ENCODE measurements around the gene GBP7. TPM values are rescaled to one million over a fixed set of nuclear protein-coding genes. Genes with fewer than 3 reads are reported as not detected.
"Not testable (repeated sequence)": the region's sequence is repeated elsewhere in the genome, so short reads cannot be mapped to it uniquely, and the experiment has no call there.

GBP7 gene, protein sequence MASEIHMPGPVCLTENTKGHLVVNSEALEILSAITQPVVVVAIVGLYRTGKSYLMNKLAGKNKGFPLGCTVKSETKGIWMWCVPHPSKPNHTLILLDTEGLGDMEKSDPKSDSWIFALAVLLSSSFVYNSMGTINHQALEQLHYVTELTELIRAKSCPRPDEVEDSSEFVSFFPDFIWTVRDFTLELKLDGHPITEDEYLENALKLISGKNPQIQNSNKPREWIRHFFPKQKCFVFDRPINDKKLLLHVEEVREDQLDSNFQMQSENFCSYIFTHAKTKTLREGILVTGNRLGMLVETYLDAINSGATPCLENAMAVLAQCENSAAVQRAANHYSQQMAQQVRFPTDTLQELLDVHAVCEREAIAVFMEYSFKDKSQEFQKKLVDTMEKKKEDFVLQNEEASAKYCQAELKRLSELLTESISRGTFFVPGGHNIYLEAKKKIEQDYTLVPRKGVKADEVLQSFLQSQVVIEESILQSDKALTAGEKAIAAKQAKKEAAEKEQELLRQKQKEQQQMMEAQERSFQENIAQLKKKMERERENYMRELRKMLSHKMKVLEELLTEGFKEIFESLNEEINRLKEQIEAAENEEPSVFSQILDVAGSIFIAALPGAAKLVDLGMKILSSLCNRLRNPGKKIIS
- not detected in 2 replicates for polyA plus RNA-seq (2014; cell fraction: cytosol; rRNA removed)
- not detected in 2 replicates for polyA plus RNA-seq (2014; cell fraction: nucleus; rRNA removed)

DNA sequence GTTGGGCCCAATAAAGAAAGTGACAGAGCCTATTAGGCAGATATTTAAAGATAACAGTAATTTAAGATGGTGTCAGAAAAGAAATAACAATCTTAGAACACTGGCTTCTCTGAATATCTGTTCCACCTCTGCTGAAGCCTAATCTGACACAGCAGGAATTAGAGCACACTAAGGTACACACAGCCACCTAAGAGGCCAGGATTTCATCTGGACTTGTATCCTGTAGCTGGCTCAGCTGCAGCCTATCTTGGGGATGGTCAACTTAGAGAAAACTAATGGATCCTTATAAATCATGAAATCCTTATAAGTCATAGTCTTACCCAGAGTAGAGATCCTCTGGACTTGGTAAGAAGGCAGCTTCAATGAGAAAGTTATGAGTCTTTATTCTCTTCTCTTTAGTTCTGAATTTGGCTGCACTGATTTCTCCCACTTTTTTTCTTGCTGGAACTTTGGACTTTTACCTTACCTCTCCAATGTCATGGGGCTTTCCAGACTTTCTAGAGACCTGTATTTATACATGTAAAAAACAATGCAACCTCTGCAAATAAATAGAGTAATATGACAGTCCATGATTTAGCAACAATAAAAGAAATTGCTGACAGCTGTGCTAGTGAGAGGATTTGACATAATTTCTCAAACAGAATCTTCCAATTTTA, at the start of gene GBP7:
Gene GBP7 (minus strand): TSS at position 403 of the 656 bp plus-strand sequence. CDS start 4,068 bp downstream, outside the sequence.
- no peak for DNase-seq (ENCODE audit: low spot score)

DNA sequence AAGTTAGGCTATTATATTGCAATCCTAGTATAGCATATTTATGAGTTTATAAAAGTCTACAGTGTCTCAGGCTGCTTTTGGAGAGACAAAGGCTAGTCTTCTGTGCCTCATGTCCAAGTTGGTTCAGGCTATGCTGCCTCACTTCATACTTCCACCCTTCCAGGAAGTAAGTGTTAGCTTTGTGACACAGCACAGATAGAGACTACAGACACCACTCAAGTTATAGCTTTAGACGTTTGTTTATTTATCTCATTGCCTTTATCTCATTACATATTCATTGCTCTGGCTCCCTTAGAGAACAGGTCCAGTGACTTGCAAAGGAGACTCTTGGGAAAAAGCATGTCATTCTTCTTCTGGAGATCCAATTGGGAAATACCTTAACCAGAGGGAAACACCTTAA, 45.5 kb upstream of the GBP7 start:
- DNase-seq (ENCODE audit: low spot score): no peak

DNA sequence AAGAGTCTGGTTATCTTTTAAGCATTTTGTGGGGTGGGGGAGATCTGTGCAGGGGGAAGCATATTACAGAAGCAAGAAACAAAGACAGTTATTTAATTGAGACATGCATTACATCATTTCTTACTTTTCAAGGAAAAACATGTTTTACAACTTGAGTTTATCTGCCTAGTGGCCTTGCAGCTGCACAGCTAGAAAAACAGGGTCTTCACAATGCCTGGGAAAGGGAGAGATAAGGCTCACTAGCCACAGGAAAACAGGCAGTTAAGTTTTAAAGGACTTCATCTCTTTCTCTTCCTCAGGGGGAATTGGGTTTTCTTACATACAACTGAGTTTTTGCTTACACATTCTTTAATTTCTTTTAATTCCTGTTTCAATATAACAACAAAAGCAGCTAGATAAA, 44.0 kb upstream of the GBP7 start:
- DNase-seq (ENCODE audit: low spot score): not testable (repeated sequence)

DNA sequence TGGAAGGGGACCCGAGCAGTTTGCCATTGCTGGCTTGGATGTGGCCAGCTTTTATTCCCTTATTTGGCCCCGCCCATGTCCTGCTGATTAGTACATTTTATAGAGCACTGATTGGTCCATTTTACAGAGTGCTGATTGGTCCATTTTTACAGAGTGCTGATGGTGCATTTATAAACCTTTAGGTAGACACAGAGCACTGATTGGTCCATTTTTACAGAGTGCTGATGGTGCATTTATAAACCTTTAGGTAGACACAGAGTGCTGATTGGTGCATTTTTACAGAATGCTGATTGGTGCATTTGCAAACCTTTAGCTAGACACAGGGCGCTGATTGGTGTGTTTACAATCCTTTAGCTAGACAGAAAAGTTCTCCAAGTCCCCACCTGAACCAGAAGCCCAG, 43.1 kb upstream of the GBP7 start:
- DNase-seq (ENCODE audit: low spot score): not testable (repeated sequence)

DNA sequence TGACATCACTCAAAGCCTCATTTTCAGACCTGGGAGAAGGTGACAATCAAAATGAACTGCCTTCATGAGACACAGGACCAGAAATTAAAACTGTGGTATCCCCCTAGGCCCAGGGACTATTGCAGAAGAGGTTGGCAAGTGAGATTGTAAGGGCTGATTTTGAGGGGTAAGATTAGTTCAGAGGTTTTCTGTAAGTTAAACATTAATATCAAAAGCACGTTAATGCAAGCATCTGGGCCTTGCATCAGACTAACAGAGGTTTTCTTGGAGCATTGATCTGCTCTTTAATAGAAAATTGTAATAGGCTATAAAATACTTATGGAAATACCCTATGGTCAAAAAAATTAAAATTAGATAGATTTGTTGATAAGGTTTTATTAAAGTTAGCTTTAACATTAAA, 37.5 kb upstream of the GBP7 start:
- DNase-seq (ENCODE audit: low spot score): no peak

DNA sequence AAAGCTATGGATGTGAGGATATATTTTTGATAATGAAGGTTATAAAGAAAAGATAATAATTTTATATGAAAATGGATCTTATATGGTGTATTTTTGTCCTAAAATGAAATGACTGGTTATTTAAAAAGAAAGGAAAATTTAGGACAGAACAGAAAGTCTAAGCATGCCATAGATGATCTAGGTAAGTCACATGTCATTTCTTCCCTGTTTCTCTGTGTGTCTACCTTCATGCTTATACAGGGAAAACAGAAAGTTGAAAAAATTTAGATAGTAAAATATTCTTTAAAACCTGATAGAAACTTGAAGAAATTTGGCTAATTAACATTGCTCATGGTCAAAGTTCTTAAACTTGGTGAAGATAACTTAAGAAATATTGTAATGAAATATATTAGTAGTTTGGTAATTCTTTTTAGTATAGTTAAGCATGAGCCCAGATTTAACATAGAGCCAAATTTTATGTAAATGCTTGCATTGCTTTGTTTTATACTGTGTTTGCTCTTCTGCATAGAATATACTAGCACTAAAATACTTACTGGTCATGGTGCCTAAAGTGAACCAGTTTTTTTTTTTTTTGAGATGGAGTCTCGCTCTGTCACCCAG, 35.3 kb upstream of the GBP7 start:
- no peak for DNase-seq (ENCODE audit: low spot score)

DNA sequence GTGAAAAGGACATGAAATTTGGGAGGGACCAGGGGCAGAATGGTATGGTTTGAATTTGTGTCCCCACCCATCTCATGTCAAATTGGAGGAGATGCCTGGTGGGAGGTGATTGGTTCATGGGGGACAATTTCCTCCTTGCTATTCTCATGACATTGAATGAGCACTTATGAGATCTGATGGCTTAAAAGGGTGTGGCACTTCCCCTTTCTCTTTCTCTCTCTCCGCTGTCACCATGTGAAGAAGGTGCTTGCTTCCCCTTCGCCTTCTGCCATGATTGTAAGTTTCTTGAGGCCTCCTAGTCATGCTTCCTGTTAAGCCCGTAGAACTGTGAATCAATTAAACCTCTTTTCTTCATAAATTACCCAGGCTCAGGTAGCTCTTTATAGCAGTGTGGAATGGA, 30.6 kb upstream of the GBP7 start:
- no peak for DNase-seq (ENCODE audit: low spot score)

DNA sequence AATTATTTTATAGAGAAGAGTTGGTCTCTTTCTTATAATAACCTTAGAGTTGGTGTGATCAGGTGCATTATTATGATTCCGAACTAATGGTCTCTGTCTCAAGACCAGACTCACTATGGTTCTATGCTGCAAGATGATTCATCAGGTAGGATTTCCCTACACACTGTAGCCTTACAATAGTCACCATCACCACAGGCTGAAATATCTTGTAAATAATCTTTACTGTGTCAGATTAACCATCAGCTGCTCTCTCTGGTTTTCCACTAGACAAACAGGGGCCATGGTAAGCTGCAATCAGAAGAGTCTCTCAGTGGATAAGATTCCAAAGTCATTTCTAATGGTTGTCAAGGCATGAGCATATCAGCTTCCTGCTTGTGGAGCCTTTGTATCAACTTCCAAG, 27.4 kb upstream of the GBP7 start:
- DNase-seq (ENCODE audit: low spot score): no peak

DNA sequence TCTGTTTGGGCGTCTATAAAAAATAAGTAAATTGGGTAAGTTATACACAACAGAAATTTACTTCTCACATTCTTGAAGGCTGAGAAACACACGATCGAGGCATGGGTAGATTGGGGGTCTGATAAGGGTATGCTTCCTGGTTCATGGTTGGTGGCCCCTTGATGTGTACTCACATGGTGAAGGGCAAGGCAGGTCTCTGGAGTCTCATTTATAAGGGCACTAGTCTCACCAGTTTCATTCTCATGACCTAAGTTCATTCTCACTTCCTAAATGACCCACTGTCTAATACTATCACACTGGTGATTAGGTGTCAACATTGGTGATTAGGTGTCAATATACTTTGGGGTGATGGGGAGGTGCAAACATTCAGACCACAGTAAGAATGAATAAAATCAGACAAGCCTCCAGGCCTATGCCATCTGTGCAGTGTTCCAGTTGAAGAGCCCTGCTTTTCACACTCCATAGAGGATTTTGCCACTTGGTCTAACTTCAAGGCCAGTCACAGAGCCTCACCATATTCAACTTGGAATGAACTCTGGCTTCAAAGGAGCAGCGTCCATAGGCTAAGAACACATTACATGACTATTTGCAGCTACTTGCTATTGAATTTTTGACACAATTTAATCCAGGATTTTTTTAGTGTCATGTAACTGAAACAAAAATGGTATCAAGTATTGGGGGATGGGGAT, 25.4 kb upstream of the GBP7 start:
- no peak for DNase-seq (ENCODE audit: low spot score)

DNA sequence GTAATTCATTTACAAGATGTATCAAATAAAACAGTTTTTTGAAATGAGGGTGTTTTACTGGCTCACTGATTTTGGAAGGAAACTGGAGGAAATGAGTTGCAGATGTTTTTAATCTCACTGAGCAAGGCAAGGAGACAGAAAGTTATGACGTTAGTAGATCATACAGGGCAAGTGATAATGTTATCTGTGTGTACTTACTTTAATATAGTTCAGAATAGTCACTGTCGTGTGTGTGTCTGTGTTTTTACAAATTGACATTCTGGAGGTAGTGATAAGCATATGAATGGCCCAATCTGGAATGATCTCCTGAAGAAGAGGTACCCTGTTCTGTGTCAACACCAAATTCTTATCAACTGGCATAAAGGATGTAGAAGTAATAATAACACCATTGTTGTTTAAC, 24.9 kb upstream of the GBP7 start:
- DNase-seq (ENCODE audit: low spot score): peak; percentile 71

DNA sequence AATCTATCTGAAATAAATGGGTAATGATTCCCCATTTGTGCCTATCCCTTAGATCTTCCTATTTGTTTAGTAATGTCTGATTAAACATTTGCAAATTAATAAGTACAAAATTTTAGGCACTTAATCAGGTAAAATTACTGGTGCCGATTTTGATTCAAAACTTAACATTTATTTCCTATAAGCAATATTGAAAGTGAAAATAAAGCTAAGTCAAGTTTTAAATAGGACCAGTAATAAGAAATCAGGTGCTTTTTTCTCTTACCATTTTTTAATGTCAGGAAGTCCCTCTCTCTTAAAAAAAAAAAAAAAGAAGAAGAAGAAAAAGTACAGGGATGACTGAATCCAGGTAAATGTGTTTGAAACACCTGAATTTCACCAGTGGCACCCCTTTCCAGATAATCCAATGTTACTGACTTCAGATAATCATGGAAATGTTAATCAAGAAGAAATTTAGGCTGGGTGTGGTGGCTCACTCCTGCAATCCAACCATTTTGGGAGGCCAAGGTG, 23.8 kb upstream of the GBP7 start:
- no peak for DNase-seq (ENCODE audit: low spot score)

DNA sequence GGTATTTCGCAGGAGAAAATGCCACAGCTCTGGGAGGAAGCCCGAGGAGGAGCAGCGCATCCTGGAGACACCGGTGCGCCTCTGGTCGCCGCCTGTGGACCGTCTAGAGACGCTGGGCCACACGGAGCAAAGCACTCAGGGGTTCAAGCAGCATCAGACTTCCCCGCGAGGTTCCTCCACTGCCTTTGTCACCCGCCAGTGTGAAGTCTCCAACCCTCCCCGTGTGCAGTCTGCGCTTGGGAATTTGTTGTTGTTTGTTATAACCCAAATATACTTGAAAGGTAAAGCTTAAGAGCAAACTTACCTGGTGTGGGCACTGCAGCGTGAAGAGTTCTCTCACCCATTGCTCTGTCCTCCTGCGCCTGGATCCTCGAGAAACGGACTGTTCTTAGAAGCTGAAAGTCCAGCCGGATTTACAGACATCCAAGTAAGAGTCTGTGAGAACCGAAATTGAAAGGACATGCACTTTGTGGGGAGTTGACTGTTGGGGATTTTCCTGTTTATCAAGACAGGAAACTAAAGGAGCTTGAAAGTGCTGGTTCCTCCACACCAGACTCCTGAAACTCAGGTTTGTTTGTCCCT, 22.8 kb upstream of the GBP7 start, which contains the start of gene GBP4:
Gene GBP4 (minus strand): TSS at position 452 of the 582 bp plus-strand sequence. CDS start 108 bp downstream, at position 344.
- DNase-seq (ENCODE audit: low spot score): no peak

DNA sequence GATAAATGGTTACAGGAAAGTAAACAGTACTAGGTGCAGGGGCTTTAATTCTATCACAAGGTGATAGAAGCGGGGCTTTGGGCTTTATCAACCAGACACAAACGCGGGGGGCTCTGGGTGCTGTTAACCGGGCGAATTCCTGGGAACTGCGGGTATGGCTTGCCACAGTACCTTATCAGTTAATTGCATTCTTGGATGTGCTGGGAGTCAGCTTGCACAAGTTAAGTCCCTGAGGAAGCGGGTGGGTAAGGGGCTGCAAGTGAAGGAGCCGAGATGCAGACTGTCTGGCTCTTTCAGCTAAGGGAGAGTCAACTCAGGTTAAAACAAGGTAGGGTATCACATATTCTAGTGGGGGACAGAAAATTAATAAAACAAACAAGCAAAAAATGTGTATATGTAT, 22.3 kb upstream of the GBP7 start:
- DNase-seq (ENCODE audit: low spot score): peak; percentile 12

DNA sequence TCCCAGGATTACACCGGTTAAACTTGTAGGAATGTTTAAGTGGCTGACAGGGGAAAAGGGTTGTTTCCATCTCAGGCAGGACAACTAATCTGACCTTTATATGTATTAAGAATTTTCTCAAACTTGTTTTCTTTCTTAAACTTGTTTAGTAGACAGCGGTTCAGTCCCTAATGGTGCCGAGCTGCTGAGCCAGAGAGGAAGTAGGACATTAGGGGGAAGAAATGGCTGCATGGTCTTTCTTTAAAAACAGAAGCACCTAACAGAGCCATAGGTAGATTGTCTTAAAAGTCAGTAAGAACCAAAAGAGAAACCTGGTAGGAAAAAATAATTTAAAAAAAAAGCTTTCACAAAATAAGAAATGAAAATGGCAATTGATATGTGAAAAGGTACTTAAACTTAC, 19.7 kb upstream of the GBP7 start:
- DNase-seq (ENCODE audit: low spot score): no peak

DNA sequence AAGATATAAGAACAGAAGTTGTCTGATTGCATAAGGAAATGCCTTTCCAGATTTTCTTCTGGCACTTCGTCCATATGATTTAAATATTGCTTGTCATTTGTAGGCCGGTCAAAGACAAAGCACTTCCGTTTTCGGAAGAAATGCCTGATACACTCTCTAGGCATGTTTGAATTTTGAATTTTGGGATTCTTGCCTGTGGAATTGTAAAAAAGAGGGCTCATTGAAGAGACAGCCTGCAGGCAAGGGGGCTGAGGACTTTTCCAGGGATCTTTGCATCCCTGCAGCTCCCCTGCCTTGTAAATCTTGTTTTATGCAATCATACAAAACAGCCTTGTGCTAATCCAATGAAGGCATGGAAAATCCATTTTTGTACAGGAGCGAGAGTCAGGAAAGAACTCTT, 15.5 kb upstream of the GBP7 start:
- no peak for DNase-seq (ENCODE audit: low spot score)

DNA sequence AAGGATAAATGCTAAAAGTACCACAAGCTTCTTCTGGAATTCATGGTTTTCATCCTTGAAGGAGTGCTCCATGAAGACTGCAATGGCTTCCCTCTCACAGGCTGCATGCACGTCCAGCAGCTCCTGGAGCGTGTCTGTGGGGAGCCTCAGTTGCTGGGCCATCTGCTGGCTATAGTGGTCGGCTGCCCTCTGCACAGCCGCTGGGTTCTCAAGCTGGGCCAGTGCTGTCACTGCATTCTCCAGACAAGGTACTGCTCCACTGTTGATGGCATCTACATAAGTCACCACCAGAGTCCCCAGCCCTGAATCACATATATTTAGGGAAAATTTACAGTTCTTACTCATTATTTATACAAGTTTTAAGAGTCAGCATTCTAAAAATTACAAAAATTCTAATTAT, 14.2 kb upstream of the GBP7 start:
- peak; percentile 1 for DNase-seq (ENCODE audit: low spot score)

DNA sequence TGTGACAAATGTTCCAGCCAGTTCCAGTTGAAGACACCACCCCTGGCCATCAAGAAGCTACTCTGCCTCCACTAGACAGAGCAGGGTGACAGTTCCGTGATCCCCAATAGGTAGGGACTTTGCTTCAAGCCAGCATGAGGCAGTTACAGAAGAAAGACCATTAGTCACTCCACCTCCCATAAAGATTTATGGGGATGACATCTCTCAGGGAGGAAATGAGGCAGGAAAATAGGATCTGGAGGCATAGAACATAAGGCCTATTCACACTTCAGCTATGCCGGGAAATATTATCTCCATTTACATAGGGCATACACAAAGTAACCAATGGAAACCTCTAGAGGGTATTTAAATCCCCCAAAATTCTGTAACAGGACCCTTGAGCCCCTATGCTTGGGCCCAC, 3.5 kb upstream of the GBP7 start:
- DNase-seq (ENCODE audit: low spot score): no peak

DNA sequence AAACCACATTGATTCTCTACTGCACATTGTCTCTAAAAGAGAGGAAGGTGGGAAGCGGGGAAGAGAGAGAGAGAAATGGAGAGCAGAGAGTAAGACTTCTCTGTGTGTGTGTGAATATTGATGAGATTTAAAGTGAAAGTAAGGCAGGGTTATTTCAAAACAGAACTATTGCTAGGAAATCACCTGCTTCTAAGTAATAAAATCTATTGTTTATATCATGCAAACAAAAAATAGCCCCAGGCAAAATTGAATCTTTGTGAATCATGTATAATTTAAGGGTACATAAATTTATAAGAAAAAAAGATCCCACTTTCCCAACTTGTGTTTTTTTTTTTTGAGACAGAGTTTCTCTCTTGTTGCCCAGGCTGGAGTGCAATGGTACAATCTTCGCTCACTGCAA, 1.2 kb upstream of the GBP7 start:
- DNase-seq (ENCODE audit: low spot score): no peak

DNA sequence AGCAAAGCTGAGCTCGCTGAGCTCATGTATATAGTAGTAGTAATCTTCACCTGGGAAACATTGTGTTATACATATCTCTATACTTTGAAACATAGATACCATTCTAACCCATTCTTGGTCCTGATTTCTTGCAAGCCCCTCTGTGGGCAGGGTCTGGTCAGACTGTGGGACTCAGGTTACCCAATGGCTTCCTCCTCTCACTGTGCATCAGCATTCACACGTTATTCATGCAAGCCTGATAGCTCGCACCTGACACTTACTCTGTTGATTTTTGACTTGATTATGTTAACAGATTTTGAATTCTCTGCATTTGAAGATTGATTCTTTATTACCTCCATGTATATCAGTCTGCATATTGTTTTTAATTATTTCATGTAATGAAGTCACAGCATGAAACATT, 1.3 kb downstream of the GBP7 start:
- DNase-seq (ENCODE audit: low spot score): no peak

DNA sequence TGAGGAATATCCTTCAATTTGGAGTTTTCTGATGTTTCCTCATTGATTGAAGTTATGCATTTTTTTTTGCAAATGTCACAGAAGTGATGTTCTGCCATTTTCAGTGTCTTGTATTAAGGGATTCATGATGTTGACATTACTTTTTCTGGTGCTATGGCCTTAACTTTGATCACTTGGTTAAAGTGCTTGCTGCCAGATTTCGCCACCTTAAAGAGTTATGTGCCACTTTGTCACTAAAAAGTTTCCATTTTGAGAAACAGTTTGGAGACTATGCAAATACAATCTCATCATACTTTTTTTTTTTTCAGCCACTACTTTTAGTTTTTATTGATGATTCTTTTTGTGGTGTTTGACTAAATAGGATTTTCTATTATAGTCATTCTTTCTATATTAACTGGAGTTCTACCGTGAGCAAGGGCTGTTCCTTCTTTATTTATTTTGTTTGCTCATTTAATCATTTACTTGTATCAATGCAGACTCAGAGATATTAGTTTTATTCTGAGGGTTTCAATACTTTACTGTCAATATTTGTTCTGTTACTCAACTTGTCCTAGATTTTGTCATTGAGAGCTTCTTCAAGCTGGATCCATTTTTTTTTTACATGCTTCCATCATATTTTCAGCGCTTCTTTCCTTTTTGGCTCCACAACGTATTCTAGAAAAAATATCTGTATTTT, 3.2 kb downstream of the GBP7 start:
- no peak for DNase-seq (ENCODE audit: low spot score)

Measured in SK-N-DZ (cell line).